HEK293 (cell line): ENCODE measurements around the gene ELL.
A peak's percentile ranks its signal among the peaks of the same experiment; 100 is the strongest.

ENCODE experiments used
- CTCF ChIA-PET: fragments of 350-600 bp; formaldehyde crosslinking; extraction: SDS; loops from one replicate; lab custom pipeline; 2021; ENCODE audit warnings: antibody characterized with exemption; lab: Yijun Ruan, JAX
- POLR2A ChIA-PET: fragments of 300-600 bp; formaldehyde crosslinking; extraction: SDS; loops from one replicate; lab custom pipeline; 2020; ENCODE audit warnings: antibody characterized with exemption, inconsistent platforms; lab: Yijun Ruan, JAX
- H3K27ac ChIP-seq: fragments of 200-500 bp; sonication (Bioruptor generic); 2 replicates; pipeline ENCODE4 v1.5.1; 2014; ENCODE audit warnings: low read depth, low read length, control low read depth, inconsistent platforms; ENCODE audit errors: extremely low read depth
- H3K36me3 ChIP-seq, 2 experiments: fragments of 200-500 bp in 1 of 2; sonication (Bioruptor generic) in 1 of 2; 1 replicate in 1 of 2; 2 replicates in 1 of 2; pipeline ENCODE4 v1.5.1; 2014 to 2017; ENCODE audit warnings: inconsistent platforms in 2 of 2, low read length in 2 of 2; ENCODE audit not compliant: control insufficient read depth in 2 of 2, insufficient read depth in 1 of 2
- H3K4me1 ChIP-seq: fragments of 200-500 bp; sonication (Bioruptor generic); 2 replicates; pipeline ENCODE4 v1.5.1; 2014; ENCODE audit warnings: mild to moderate bottlenecking, low read length, inconsistent platforms; ENCODE audit not compliant: control insufficient read depth, insufficient read depth
- H3K4me3 ChIP-seq: 2 replicates; pipeline ENCODE4 v1.5.1; 2011; ENCODE audit warnings: low read depth, mild to moderate bottlenecking, control low read depth, low read length, moderate library complexity
- H3K9me3 ChIP-seq: fragments of 200-500 bp; sonication (Bioruptor generic); 2 replicates; pipeline ENCODE4 v1.5.1; 2014; ENCODE audit warnings: low read depth, low read length, inconsistent platforms; ENCODE audit not compliant: control insufficient read depth, insufficient read depth
- GLIS1 ChIP-seq: fragments of 450-650 bp; formaldehyde crosslinking; IDR thresholded peaks from 2 replicates; pipeline ENCODE4 v1.5.1; 2016; ENCODE audit warnings: missing biosample characterization, missing genetic modification characterization
- GLIS2 ChIP-seq: fragments of 450-650 bp; formaldehyde crosslinking; IDR thresholded peaks from 2 replicates; pipeline ENCODE4 v1.5.1; 2016; ENCODE audit warnings: missing biosample characterization, missing genetic modification characterization
- KLF1 ChIP-seq: fragments of 450-650 bp; formaldehyde crosslinking; IDR thresholded peaks from 2 replicates; pipeline ENCODE4 v1.5.1; 2016; ENCODE audit warnings: missing biosample characterization, missing genetic modification characterization
- PRDM10 ChIP-seq: fragments of 450-650 bp; formaldehyde crosslinking; IDR thresholded peaks from 2 replicates; pipeline ENCODE4 v1.5.1; 2016; ENCODE audit warnings: missing biosample characterization, missing genetic modification characterization
- REST ChIP-seq: fragments of 450-650 bp; formaldehyde crosslinking; IDR thresholded peaks from 2 replicates; pipeline ENCODE4 v1.5.1; 2016; ENCODE audit warnings: missing biosample characterization, missing genetic modification characterization
- SP2 ChIP-seq: fragments of 450-650 bp; formaldehyde crosslinking; IDR thresholded peaks from 2 replicates; pipeline ENCODE4 v1.5.1; 2016; ENCODE audit warnings: missing biosample characterization, missing genetic modification characterization
- SP7 ChIP-seq: fragments of 450-650 bp; formaldehyde crosslinking; IDR thresholded peaks from 2 replicates; pipeline ENCODE4 v1.5.1; 2016; ENCODE audit warnings: missing biosample characterization, missing genetic modification characterization
- ZBTB17 ChIP-seq: fragments of 450-650 bp; formaldehyde crosslinking; IDR thresholded peaks from 2 replicates; pipeline ENCODE4 v1.5.1; 2016; ENCODE audit warnings: missing biosample characterization, missing genetic modification characterization
- ZBTB48 ChIP-seq: fragments of 450-650 bp; formaldehyde crosslinking; IDR thresholded peaks from 2 replicates; pipeline ENCODE4 v1.5.1; 2016; ENCODE audit warnings: missing biosample characterization, missing genetic modification characterization
- ZBTB8A ChIP-seq: fragments of 450-650 bp; formaldehyde crosslinking; IDR thresholded peaks from 2 replicates; pipeline ENCODE4 v1.5.1; 2016; ENCODE audit warnings: missing biosample characterization, missing genetic modification characterization
- ZFHX2 ChIP-seq: fragments of 450-650 bp; formaldehyde crosslinking; conservative IDR thresholded peaks from 2 replicates; pipeline ENCODE4 v1.5.1; 2016; ENCODE audit warnings: missing biosample characterization, missing genetic modification characterization
- ZFP69B ChIP-seq: fragments of 450-650 bp; formaldehyde crosslinking; IDR thresholded peaks from 2 replicates; pipeline ENCODE4 v1.5.1; 2016; ENCODE audit warnings: missing biosample characterization, missing genetic modification characterization
- ZIC2 ChIP-seq: fragments of 450-650 bp; formaldehyde crosslinking; IDR thresholded peaks from 2 replicates; pipeline ENCODE4 v1.5.1; 2016; ENCODE audit warnings: missing biosample characterization, missing genetic modification characterization
- ZNF155 ChIP-seq: fragments of 450-650 bp; formaldehyde crosslinking; IDR thresholded peaks from 2 replicates; pipeline ENCODE4 v1.5.1; 2016; ENCODE audit warnings: missing biosample characterization, missing genetic modification characterization
- ZNF157 ChIP-seq: fragments of 450-650 bp; formaldehyde crosslinking; IDR thresholded peaks from 2 replicates; pipeline ENCODE4 v1.5.1; 2016; ENCODE audit warnings: missing biosample characterization, missing genetic modification characterization
- ZNF24 ChIP-seq: fragments of 450-650 bp; formaldehyde crosslinking; IDR thresholded peaks from 2 replicates; pipeline ENCODE4 v1.5.1; 2016; ENCODE audit warnings: missing biosample characterization, missing genetic modification characterization
- ZNF335 ChIP-seq: fragments of 450-650 bp; formaldehyde crosslinking; conservative IDR thresholded peaks from 2 replicates; pipeline ENCODE4 v1.5.1; 2016; ENCODE audit warnings: missing biosample characterization, missing genetic modification characterization
- ZNF426 ChIP-seq: fragments of 450-650 bp; formaldehyde crosslinking; IDR thresholded peaks from 2 replicates; pipeline ENCODE4 v1.5.1; 2017; ENCODE audit warnings: missing biosample characterization, missing genetic modification characterization, mild to moderate bottlenecking, inconsistent platforms, moderate library complexity
- ZNF48 ChIP-seq: fragments of 450-650 bp; formaldehyde crosslinking; IDR thresholded peaks from 2 replicates; pipeline ENCODE4 v1.5.1; 2016; ENCODE audit warnings: missing biosample characterization, missing genetic modification characterization
- ZNF585B ChIP-seq: fragments of 450-650 bp; formaldehyde crosslinking; IDR thresholded peaks from 2 replicates; pipeline ENCODE4 v1.5.1; 2016; ENCODE audit warnings: missing biosample characterization, missing genetic modification characterization
- ZNF600 ChIP-seq: fragments of 450-650 bp; formaldehyde crosslinking; IDR thresholded peaks from 2 replicates; pipeline ENCODE4 v1.5.1; 2016; ENCODE audit warnings: missing biosample characterization, missing genetic modification characterization
- ZNF692 ChIP-seq: fragments of 450-650 bp; formaldehyde crosslinking; IDR thresholded peaks from 2 replicates; pipeline ENCODE4 v1.5.1; 2016; ENCODE audit warnings: missing biosample characterization, missing genetic modification characterization
- TF ChIP-seq, protein P1 (sequence below): fragments of 450-650 bp; formaldehyde crosslinking; IDR thresholded peaks from 2 replicates; pipeline ENCODE4 v1.5.1; 2016; ENCODE audit warnings: missing biosample characterization, missing genetic modification characterization

ELL gene

DNA sequence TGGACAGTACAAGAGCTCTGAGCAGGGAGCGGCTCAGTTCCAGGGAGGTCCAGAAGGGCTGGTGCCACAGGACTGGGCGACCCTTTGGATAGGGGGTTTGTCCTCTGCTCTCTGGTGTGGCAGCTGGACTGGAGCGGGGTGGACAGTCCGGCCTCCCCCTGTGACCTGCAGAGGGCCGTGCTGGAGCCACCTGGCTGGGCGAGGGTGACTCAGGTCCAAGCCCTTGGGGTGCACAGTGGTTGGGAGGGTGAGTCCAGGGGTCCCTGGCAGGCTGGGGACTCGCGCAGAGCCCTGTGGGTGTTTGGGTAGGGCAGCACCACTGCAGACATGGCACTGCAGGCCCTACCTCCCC is 95.5 kb downstream of the ELL start:
- no peak for TF ChIP-seq ZNF157 (tag by site-specific recombination)
- TF ChIP-seq ZIC2 (tag by site-specific recombination), result peak; percentile 36; the same call in 1 of the 2 replicates
- no peak for TF ChIP-seq ZNF155 (tag by site-specific recombination)
- TF ChIP-seq SP2 (tag by site-specific recombination), result no peak
- TF ChIP-seq ZNF335 (tag by site-specific recombination), result no peak
- peak; percentile 31; the same call in 1 of the 2 replicates for TF ChIP-seq GLIS1 (tag by site-specific recombination)
- no peak overlapping the region for H3K27ac ChIP-seq
- H3K4me3 ChIP-seq, result no peak overlapping the region
- POLR2A ChIA-PET, result interaction anchor here (1.5 kb wide), 2 partner anchors 10 to 12 kb away, joined by 4 to 5 read pairs; partner anchors contain the start of gene ISYNA1
- H3K9me3 ChIP-seq, result no peaks in the 10 kb centered on the region
- no peaks in the 10 kb centered on the region for H3K36me3 ChIP-seq
- CTCF ChIA-PET, result no interaction called here
- H3K4me1 ChIP-seq, result peaks cover 14% of the 10 kb centered on the region

DNA sequence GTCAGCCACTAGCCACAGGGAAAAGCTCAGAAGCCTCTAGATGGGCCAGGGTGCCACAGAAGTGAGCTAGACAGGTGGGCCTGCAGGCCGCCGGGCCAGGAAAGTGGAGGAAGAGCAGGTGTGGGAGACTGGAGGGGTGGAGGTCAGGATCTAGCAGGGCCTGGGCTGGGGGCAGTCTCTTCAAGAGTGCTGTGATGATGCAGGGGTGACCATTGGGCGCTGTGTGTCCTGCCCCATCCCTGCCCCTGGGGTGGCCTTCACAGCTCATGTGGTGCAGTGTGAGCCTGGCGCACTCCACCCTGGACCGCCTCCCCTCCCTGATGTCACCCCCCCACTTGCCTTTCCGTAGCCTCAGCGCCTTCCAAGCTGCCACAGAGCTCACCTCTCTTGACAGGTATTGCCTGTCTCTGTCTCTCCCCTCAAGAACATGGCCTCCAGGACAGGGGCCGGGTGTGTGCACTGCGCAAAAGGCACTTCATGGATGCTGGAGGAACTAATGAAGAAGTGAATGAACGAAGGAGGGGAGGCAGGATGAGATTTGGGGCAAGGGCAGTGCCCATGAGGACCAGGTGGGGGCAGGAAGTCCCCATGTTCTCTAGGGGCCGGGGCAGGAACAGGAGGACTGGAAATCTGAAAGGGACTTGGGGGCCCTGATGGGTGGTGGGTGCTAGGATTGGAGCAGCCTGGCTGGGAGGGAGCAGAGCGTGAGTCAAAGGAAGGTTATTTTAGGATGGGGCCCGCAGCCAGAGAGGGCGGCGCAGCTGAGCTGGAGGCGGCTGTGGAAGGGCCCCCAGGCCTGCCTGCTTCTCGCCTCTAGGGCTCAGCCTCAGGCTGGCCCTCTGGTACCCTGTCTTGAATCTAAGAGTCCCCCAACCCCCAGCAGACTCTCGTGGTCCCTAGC is 96.1 kb downstream of the ELL start:
- ChIA-PET POLR2A (interaction anchor here (0.6 to 1.6 kb wide), 4 partner anchors 9 to 144 kb away, joined by 4 to 6 read pairs (median 5); partner anchors contain the start of genes ISYNA1 and JUND), CTCF (interaction anchor here (0.8 to 1.0 kb wide), 2 partner anchors 146 to 148 kb away, joined by 3 read pairs; no protein-coding TSS in a partner anchor)
- TF ChIP-seq, protein P1, sequence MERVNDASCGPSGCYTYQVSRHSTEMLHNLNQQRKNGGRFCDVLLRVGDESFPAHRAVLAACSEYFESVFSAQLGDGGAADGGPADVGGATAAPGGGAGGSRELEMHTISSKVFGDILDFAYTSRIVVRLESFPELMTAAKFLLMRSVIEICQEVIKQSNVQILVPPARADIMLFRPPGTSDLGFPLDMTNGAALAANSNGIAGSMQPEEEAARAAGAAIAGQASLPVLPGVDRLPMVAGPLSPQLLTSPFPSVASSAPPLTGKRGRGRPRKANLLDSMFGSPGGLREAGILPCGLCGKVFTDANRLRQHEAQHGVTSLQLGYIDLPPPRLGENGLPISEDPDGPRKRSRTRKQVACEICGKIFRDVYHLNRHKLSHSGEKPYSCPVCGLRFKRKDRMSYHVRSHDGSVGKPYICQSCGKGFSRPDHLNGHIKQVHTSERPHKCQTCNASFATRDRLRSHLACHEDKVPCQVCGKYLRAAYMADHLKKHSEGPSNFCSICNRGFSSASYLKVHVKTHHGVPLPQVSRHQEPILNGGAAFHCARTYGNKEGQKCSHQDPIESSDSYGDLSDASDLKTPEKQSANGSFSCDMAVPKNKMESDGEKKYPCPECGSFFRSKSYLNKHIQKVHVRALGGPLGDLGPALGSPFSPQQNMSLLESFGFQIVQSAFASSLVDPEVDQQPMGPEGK (tag by site-specific recombination), result peak; percentile 64
- TF ChIP-seq ZBTB17 (tag by site-specific recombination) (0 out of 2 replicates have a peak, but pooled peaks have one; percentile 25), ZNF426 (tag by site-specific recombination) (no peak), ZBTB48 (tag by site-specific recombination) (peak; percentile 90), SP7 (peak; percentile 39; the same call in 1 of the 2 replicates), ZNF48 (no peak), ZBTB8A (tag by site-specific recombination) (0 out of 2 replicates have a peak, but pooled peaks have one; percentile 23), ZFP69B (peak; percentile 63; the same call in 1 of the 2 replicates), KLF1 (tag by site-specific recombination) (peak; percentile 74), GLIS2 (tag by site-specific recombination) (peak; percentile 53), REST (no peak), ZNF692 (tag by site-specific recombination) (peak; percentile 50; the same call in 1 of the 2 replicates), ZFHX2 (peak; percentile 43; the same call in 1 of the 2 replicates), ZNF24 (tag by site-specific recombination) (peak; percentile 45; the same call in 1 of the 2 replicates), ZNF585B (no peak), ZNF600 (tag by site-specific recombination) (peak; percentile 49), PRDM10 (tag by site-specific recombination) (0 out of 2 replicates have a peak, but pooled peaks have one; percentile 25)

More for the DNA sequence above, 96.1 kb downstream of the ELL start:
- Histone ChIP-seq H3K4me1 (peaks cover 14% of the 10 kb centered on the region), H3K27ac (no peak overlapping the region), H3K4me3 (no peak overlapping the region), H3K9me3 (no peaks in the 10 kb centered on the region), H3K36me3 (no peaks in the 10 kb centered on the region)
